Activated CD4-positive, alpha-beta T cell treated with anti-CD3 and anti-CD28 coated beads, Interleukin-2, amount 50 U/mL, for 16 hours (primary cell): Measurements from ENCODE around the gene JARID2.

Experiments
- DNase-seq: peaks from one replicate; pipeline ENCODE4 v3.0.0-alpha.2; 2020

JARID2 gene

GRCh38 chr6:15556711-15557110, 310.8 kb downstream of the JARID2 start:
- no peak for DNase-seq

GRCh38 chr6:15557174-15557573, 311.3 kb downstream of the JARID2 start:
- no peak for DNase-seq

- DNase-seq: no peak
These were observed 314.8 kb downstream of the JARID2 start for GRCh38 chr6:15560713-15561112.

GRCh38 chr6:15561447-15562199, 315.8 kb downstream of the JARID2 start:
- no peak for DNase-seq

- no peak for DNase-seq
These were observed 317.1 kb downstream of the JARID2 start for GRCh38 chr6:15562977-15563376.

GRCh38 chr6:15569035-15569995, 323.4 kb downstream of the JARID2 start:
- DNase-seq: no peak

GRCh38 chr6:15570171-15570570, 324.3 kb downstream of the JARID2 start:
- DNase-seq: no peak
